Panc1 (cell line): ENCODE data around the gene SUFU. TPM values are rescaled to one million over a fixed set of nuclear protein-coding genes. Genes with fewer than 3 reads are reported as not detected.

ENCODE experiments used
- ATAC-seq: fragments of 200-7000 bp; cut with Tn5 transposase; 2 replicates; pipeline ENCODE4 v1.9.1; 2020; ENCODE audit warnings: mild to moderate bottlenecking, moderate library complexity
- BruUV-seq: library from RNA; stranded (reverse); fragments of 400-500 nt; replicated peaks from 2 replicates; lab custom pipeline; 2021; lab: Mats Ljungman, UMichigan
- CTCF ChIA-PET: fragments of 300-600 bp; sonication (Branson Sonifier 250); formaldehyde crosslinking; loops from one replicate; lab custom pipeline; 2022; ENCODE audit warnings: antibody characterized with exemption; lab: Charles Lee
- POLR2A ChIA-PET: fragments of 300-600 bp; sonication (Branson Sonifier 250); formaldehyde crosslinking; loops from one replicate; lab custom pipeline; 2022; ENCODE audit warnings: antibody characterized with exemption; lab: Charles Lee
- DNase-seq: peaks from one replicate; pipeline ENCODE4 v3.0.0-alpha.2; 2010; ENCODE audit warnings: low read depth, low spot score
- H3K27ac ChIP-seq: 2 replicates; pipeline ENCODE4 v1.5.1; 2011; ENCODE audit warnings: mild to moderate bottlenecking, low read length, inconsistent platforms
- H3K27me3 ChIP-seq: fragments of 200-500 bp; sonication (Bioruptor generic); 2 replicates; pipeline ENCODE4 v1.6.0; 2014; ENCODE audit warnings: low read length, inconsistent platforms; ENCODE audit not compliant: control insufficient read depth, insufficient read depth
- H3K36me3 ChIP-seq: fragments of 200-500 bp; sonication (Bioruptor generic); 2 replicates; pipeline ENCODE4 v1.5.1; 2014; ENCODE audit warnings: inconsistent platforms, mild to moderate bottlenecking, low read length, moderate library complexity; ENCODE audit not compliant: control insufficient read depth, insufficient read depth
- H3K4me1 ChIP-seq: 2 replicates; pipeline ENCODE4 v1.5.1; 2011; ENCODE audit warnings: inconsistent platforms, mild to moderate bottlenecking, low read length, moderate library complexity; ENCODE audit not compliant: control insufficient read depth, insufficient read depth
- H3K4me3 ChIP-seq, 2 experiments: 2 replicates each; pipeline ENCODE4 v1.5.1; 2011 to 2012; ENCODE audit warnings: low read depth in 2 of 2, low read length in 2 of 2, mild to moderate bottlenecking in 2 of 2, inconsistent platforms in 1 of 2, moderate library complexity in 1 of 2
- H3K9me3 ChIP-seq: fragments of 200-500 bp; sonication (Bioruptor generic); 2 replicates; pipeline ENCODE4 v1.5.1; 2014; ENCODE audit warnings: low read depth, mild to moderate bottlenecking, inconsistent platforms, low read length, moderate library complexity; ENCODE audit not compliant: control insufficient read depth, insufficient read depth
- POLR2AphosphoS5 ChIP-seq: IDR thresholded peaks from 2 replicates; pipeline ENCODE4 v1.6.1; 2012; ENCODE audit warnings: mild to moderate bottlenecking, low read depth, low read length, moderate library complexity
- SIN3A ChIP-seq: IDR thresholded peaks from 2 replicates; pipeline ENCODE4 v1.6.1; 2012; ENCODE audit warnings: low read depth, mild to moderate bottlenecking, low read length, moderate library complexity, borderline replicate concordance; ENCODE audit not compliant: insufficient read depth
- TCF7L2 ChIP-seq: IDR thresholded peaks from 2 replicates; pipeline ENCODE4 v1.6.1; 2011; ENCODE audit warnings: mild to moderate bottlenecking, low read depth, low read length, inconsistent platforms
- in situ Hi-C: cut with HindIII; loops from 2 replicates; pipeline ENCODE4 v1.10.0; 2016; ENCODE audit warnings: low sequenced_read_pairs, low pct_unique_long_range_greater_than_20kb
- intact Hi-C: fragments of 100-400 bp; cut with micrococcal nuclease; formaldehyde crosslinking; loops from one replicate; pipeline ENCODE4 v1.10.0; 2022; ENCODE audit not compliant: unreplicated experiment
- total RNA-seq: library from RNA; stranded (reverse); gene quantifications from one replicate; pipeline ENCODE4 v1.2.1, GENCODE V29; 2021; ENCODE audit not compliant: unreplicated experiment
- TF ChIP-seq, protein P1 (sequence below), 2 experiments: IDR thresholded peaks; 2 replicates each; pipeline ENCODE4 v1.6.1; 2011 to 2012; ENCODE audit warnings: low read depth in 2 of 2, control low read depth in 1 of 2, low read length in 1 of 2, mild to moderate bottlenecking in 1 of 2, moderate library complexity in 1 of 2; ENCODE audit not compliant: insufficient read depth in 1 of 2
- TF ChIP-seq, protein P2 (sequence below): fragments of 450-650 bp; IDR thresholded peaks from 2 replicates; pipeline ENCODE4 v1.5.1; 2017; ENCODE audit warnings: mild to moderate bottlenecking

The SUFU gene
- total RNA-seq, 1 experiment from 2014 or later = 9.5 TPM

DNA sequence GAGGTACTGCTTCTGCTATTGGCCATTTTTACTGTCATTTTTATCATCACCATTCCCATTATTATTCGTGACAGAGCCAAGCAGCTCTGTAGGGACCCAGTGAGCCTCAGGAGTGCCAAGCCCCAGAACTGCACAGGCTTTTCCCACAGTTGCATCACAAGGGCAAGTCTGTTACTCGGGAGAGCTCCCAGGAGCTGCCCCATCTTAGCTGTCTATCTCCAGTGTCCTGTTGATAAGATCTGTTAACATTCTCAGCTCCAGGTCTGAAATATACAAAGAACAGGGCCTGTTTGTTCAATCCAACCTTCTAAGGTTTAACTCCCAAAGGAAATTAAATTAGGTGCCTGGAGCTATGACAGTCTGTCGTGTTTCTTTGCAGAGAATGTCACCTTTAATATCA lies 120.3 kb downstream of the SUFU start:
- ChIA-PET POLR2A (no interaction called here), CTCF (interaction anchor here (0.8 kb wide), 2 partner anchors 9 to 21 kb away, joined by 3 to 4 read pairs; no protein-coding TSS in a partner anchor)
- ATAC-seq (no peak), DNase-seq (no peak)
- Histone ChIP-seq H3K4me3 (no peak overlapping the region), H3K27ac (no peak overlapping the region), H3K4me1 (peaks cover 27% of the 10 kb centered on the region), H3K27me3 (no peaks in the 10 kb centered on the region), H3K36me3 (no peaks in the 10 kb centered on the region), H3K9me3 (no peaks in the 10 kb centered on the region)
- BruUV-seq = no TSS peak
- in situ Hi-C loops = no loop called here
- intact Hi-C loops = no loop called here
- TF ChIP-seq, protein P1, sequence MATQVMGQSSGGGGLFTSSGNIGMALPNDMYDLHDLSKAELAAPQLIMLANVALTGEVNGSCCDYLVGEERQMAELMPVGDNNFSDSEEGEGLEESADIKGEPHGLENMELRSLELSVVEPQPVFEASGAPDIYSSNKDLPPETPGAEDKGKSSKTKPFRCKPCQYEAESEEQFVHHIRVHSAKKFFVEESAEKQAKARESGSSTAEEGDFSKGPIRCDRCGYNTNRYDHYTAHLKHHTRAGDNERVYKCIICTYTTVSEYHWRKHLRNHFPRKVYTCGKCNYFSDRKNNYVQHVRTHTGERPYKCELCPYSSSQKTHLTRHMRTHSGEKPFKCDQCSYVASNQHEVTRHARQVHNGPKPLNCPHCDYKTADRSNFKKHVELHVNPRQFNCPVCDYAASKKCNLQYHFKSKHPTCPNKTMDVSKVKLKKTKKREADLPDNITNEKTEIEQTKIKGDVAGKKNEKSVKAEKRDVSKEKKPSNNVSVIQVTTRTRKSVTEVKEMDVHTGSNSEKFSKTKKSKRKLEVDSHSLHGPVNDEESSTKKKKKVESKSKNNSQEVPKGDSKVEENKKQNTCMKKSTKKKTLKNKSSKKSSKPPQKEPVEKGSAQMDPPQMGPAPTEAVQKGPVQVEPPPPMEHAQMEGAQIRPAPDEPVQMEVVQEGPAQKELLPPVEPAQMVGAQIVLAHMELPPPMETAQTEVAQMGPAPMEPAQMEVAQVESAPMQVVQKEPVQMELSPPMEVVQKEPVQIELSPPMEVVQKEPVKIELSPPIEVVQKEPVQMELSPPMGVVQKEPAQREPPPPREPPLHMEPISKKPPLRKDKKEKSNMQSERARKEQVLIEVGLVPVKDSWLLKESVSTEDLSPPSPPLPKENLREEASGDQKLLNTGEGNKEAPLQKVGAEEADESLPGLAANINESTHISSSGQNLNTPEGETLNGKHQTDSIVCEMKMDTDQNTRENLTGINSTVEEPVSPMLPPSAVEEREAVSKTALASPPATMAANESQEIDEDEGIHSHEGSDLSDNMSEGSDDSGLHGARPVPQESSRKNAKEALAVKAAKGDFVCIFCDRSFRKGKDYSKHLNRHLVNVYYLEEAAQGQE (IDR thresholded peaks at IDR 0.05; ENCODE audit: insufficient read depth in 1 of 2, low read depth in 2 of 2, low read length in 1 of 2) = no peak
- no peak for TF ChIP-seq TCF7L2
- TF ChIP-seq SIN3A = no peak
- TF ChIP-seq, protein P2, sequence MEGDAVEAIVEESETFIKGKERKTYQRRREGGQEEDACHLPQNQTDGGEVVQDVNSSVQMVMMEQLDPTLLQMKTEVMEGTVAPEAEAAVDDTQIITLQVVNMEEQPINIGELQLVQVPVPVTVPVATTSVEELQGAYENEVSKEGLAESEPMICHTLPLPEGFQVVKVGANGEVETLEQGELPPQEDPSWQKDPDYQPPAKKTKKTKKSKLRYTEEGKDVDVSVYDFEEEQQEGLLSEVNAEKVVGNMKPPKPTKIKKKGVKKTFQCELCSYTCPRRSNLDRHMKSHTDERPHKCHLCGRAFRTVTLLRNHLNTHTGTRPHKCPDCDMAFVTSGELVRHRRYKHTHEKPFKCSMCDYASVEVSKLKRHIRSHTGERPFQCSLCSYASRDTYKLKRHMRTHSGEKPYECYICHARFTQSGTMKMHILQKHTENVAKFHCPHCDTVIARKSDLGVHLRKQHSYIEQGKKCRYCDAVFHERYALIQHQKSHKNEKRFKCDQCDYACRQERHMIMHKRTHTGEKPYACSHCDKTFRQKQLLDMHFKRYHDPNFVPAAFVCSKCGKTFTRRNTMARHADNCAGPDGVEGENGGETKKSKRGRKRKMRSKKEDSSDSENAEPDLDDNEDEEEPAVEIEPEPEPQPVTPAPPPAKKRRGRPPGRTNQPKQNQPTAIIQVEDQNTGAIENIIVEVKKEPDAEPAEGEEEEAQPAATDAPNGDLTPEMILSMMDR = no peak
- no peak for TF ChIP-seq POLR2AphosphoS5

DNA sequence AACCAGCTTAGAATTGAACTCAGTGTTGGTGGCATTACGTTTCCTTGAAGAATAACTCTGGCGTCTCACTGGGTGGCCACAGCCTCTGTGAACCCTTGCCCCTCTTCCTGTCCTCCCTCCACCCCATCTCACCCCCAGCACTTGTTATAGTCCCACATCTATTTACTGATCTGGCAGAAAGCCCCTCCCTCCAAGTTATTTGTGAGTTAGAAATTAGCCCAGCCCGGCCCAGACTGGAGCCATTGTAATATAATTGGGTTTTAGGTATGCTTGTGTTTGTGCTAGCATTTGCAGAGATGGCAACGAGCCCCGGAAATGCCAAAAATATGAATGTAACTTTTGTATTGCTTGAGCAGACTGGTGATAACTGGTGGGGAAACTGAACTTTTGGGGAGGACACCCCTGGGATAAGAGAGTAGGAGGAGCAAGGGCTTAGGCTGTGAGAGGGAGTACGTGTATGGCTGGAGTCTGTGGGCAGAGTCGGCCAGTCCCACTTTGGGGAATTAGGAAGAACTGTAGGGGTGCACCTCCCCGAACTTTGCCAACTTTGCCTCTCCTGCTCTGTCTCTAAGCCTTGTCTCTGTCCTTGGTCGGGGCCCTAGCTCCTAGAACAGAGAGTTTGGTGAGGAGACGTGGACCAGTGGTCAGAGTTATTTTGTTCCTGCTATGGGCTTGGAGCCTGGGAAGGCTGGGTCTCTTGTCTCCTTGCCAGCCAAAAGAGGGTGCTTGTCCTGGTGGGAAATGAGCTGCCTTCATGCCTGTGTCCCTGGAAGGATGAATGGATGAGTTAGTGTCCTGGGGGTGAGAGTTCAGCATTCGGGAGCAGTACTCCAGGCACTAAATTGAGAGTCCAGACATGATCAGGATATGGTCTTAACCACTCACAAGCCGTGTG lies 121.2 kb downstream of the SUFU start:
- H3K4me1 ChIP-seq = peaks cover 36% of the 10 kb centered on the region
- no TSS peak for BruUV-seq
- in situ Hi-C loops (no loop called here), intact Hi-C loops (no loop called here)
- H3K4me3 ChIP-seq = no peak overlapping the region
- no peaks in the 10 kb centered on the region for H3K9me3 ChIP-seq
- POLR2A ChIA-PET = no interaction called here
- H3K36me3 ChIP-seq = no peaks in the 10 kb centered on the region
- DNase-seq = no peak
- CTCF ChIA-PET = no interaction called here
- TF ChIP-seq, protein P1 (IDR thresholded peaks at IDR 0.05; ENCODE audit: insufficient read depth in 1 of 2, low read depth in 2 of 2, low read length in 1 of 2) = no peak
- no peak for TF ChIP-seq TCF7L2
- no peak for TF ChIP-seq POLR2AphosphoS5
- TF ChIP-seq SIN3A = no peak
- TF ChIP-seq, protein P2 = no peak
- no peak overlapping the region for H3K27ac ChIP-seq
- no peaks in the 10 kb centered on the region for H3K27me3 ChIP-seq
- ATAC-seq = no peak
